HepG2 (cell line): ENCODE measurements around the gene CIBAR2. TPM values are rescaled to one million over a fixed set of nuclear protein-coding genes. Genes with fewer than 3 reads are reported as not detected.

Experiments
- ATAC-seq: fragments of 200-7000 bp; cut with Tn5 transposase; 3 replicates; pipeline ENCODE4 v1.9.1; 2020; ENCODE audit warnings: mild to moderate bottlenecking, moderate library complexity
- BruUV-seq: library from RNA; stranded (reverse); fragments of 400-500 nt; replicated peaks from 2 replicates; lab custom pipeline; 2021; lab: Mats Ljungman, UMichigan
- CTCF ChIA-PET: fragments of 300-600 bp; formaldehyde crosslinking; extraction: SDS; loops from one replicate; lab custom pipeline; 2021; ENCODE audit warnings: low total read pairs, inconsistent platforms, low intra/inter-chr PET ratio; lab: Yijun Ruan, JAX
- POLR2A ChIA-PET: fragments of 350-600 bp; sonication (Branson Sonifier 250); formaldehyde crosslinking; loops from one replicate; lab custom pipeline; 2020; ENCODE audit warnings: antibody characterized with exemption, inconsistent platforms; lab: Yijun Ruan, JAX
- DNase-seq: peaks from one replicate; pipeline ENCODE4 v3.0.0-alpha.2; 2015; ENCODE audit warnings: low spot score
- FAIRE-seq: peaks from 3 replicates; lab custom pipeline; 2011; peaks lifted over from hg19 to GRCh38; lab: Jason Lieb, UNC
- H2AFZ ChIP-seq: one replicate; pipeline ENCODE4 v1.6.1; 2011; ENCODE audit warnings: low read length, inconsistent platforms
- H3K27ac ChIP-seq: fragments of 300-600 bp; 3 replicates; pipeline ENCODE4 v1.8.0; 2011; ENCODE audit warnings: mixed run types, mild to moderate bottlenecking, mixed read lengths, low read length, inconsistent platforms; ENCODE audit not compliant: insufficient read depth; ENCODE audit errors: extremely low read length
- H3K27me3 ChIP-seq, 2 experiments: fragments of 200-600 bp in 1 of 2; 2 replicates in 1 of 2; 3 replicates in 1 of 2; pipeline versions ENCODE4 v1.6.0 to v1.8.0; 2011; ENCODE audit warnings: low read length in 2 of 2, mild to moderate bottlenecking in 2 of 2, moderate library complexity in 2 of 2, inconsistent platforms in 1 of 2; ENCODE audit not compliant: insufficient read depth in 2 of 2, control insufficient read depth in 1 of 2
- H3K36me3 ChIP-seq, 2 experiments: fragments of 200-600 bp in 1 of 2; replicated peaks in 1 of 2; 2 replicates in 1 of 2; 3 replicates in 1 of 2; pipeline versions ENCODE4 v1.5.1 to v1.8.0; 2011; ENCODE audit warnings: low read length in 2 of 2, inconsistent platforms in 1 of 2; ENCODE audit not compliant: insufficient read depth in 2 of 2, control insufficient read depth in 1 of 2
- H3K4me1 ChIP-seq: 2 replicates; pipeline ENCODE4 v1.5.1; 2012; ENCODE audit warnings: low read length, inconsistent platforms; ENCODE audit not compliant: insufficient read depth
- H3K4me2 ChIP-seq: 2 replicates; pipeline ENCODE4 v1.6.0; 2011; ENCODE audit warnings: low read depth, low read length, inconsistent platforms
- H3K4me3 ChIP-seq, 3 experiments: fragments of 200-600 bp in 1 of 3; sonication (generic), shearing (Covaris generic) in 1 of 3; replicated peaks in 1 of 3; 2 replicates each; pipeline ENCODE4 v1.5.1; 2011 to 2016; ENCODE audit warnings: low read length in 3 of 3, inconsistent platforms in 2 of 3, low read depth in 2 of 3, mild to moderate bottlenecking in 2 of 3, control low read depth in 1 of 3, mixed read lengths in 1 of 3; ENCODE audit not compliant: insufficient read depth in 1 of 3
- H3K79me2 ChIP-seq: one replicate; pipeline ENCODE4 v1.6.1; 2011; ENCODE audit warnings: low read length, inconsistent platforms; ENCODE audit not compliant: insufficient read depth
- H3K9ac ChIP-seq: 2 replicates; pipeline ENCODE4 v1.6.0; 2011; ENCODE audit warnings: mild to moderate bottlenecking, low read depth, low read length, inconsistent platforms; ENCODE audit not compliant: insufficient read depth
- H3K9me3 ChIP-seq: 2 replicates; pipeline ENCODE4 v1.5.1; 2012; ENCODE audit warnings: mild to moderate bottlenecking, low read length
- H4K20me1 ChIP-seq: 2 replicates; pipeline ENCODE4 v1.6.0; 2011; ENCODE audit warnings: inconsistent platforms, mild to moderate bottlenecking, low read length, moderate library complexity; ENCODE audit not compliant: insufficient read depth
- ADNP ChIP-seq: sonication (generic); formaldehyde crosslinking; IDR thresholded peaks from 2 replicates; pipeline ENCODE4 v1.4.0; 2020; ENCODE audit warnings: missing genetic modification reagents
- NFATC3 ChIP-seq: sonication (generic); formaldehyde crosslinking; IDR thresholded peaks from 2 replicates; pipeline ENCODE4 v1.5.1; 2020; ENCODE audit warnings: mild to moderate bottlenecking, missing genetic modification reagents
- NFE2 ChIP-seq: sonication (generic); formaldehyde crosslinking; IDR thresholded peaks from 2 replicates; pipeline ENCODE4 v1.4.0; 2020; ENCODE audit warnings: missing genetic modification reagents
- NONO ChIP-seq, 2 experiments: fragments of 450-650 bp in 1 of 2; sonication (generic) in 1 of 2; formaldehyde crosslinking in 1 of 2; IDR thresholded peaks in 1 of 2; conservative IDR thresholded peaks in 1 of 2; 2 replicates each; pipeline versions ENCODE4 v1.6.1 to v1.8.0; 2017 to 2022; ENCODE audit warnings: mild to moderate bottlenecking in 1 of 2, missing genetic modification reagents in 1 of 2, moderate library complexity in 1 of 2
- NR1H2 ChIP-seq: sonication (generic); formaldehyde crosslinking; IDR thresholded peaks from 2 replicates; pipeline ENCODE4 v1.8.1; 2022; ENCODE audit warnings: low read depth, missing genetic modification reagents, borderline replicate concordance
- RBAK ChIP-seq: sonication (generic); formaldehyde crosslinking; IDR thresholded peaks from 2 replicates; pipeline ENCODE4 v1.5.1; 2020; ENCODE audit warnings: mild to moderate bottlenecking, missing genetic modification reagents
- TGIF2 ChIP-seq: IDR thresholded peaks from 2 replicates; pipeline ENCODE4 v1.6.1; 2016; ENCODE audit warnings: control low read depth, missing compliant biosample characterization
- ZFP90 ChIP-seq: sonication (generic); formaldehyde crosslinking; IDR thresholded peaks from 2 replicates; pipeline ENCODE4 v1.8.0; 2022; ENCODE audit warnings: missing genetic modification reagents, mild to moderate bottlenecking, inconsistent platforms, borderline replicate concordance
- ZMYM4 ChIP-seq: sonication (generic); formaldehyde crosslinking; IDR thresholded peaks from 2 replicates; pipeline ENCODE4 v1.8.1; 2023; ENCODE audit warnings: mild to moderate bottlenecking, missing genetic modification reagents
- ZNF333 ChIP-seq: sonication (generic); formaldehyde crosslinking; IDR thresholded peaks from 2 replicates; pipeline ENCODE4 v1.4.0; 2020; ENCODE audit warnings: mild to moderate bottlenecking, missing genetic modification reagents, borderline replicate concordance
- ZNF629 ChIP-seq: sonication (generic); formaldehyde crosslinking; conservative IDR thresholded peaks from 2 replicates; pipeline ENCODE4 v1.5.0; 2020; ENCODE audit warnings: missing genetic modification reagents
- WGBS: methylation state at CpG from one replicate; pipeline ENCODE4 v1.1.6; 2017; ENCODE audit warnings: low lambda C conversion rate; 5-methylcytosine and 5-hydroxymethylcytosine counted together
- in situ Hi-C: cut with HindIII; loops from 2 replicates; pipeline ENCODE4 v1.10.0; 2017; ENCODE audit warnings: low pct_unique_long_range_greater_than_20kb; ENCODE audit not compliant: extremely low pct_ligation_motif_present
- intact Hi-C: fragments of 100-400 bp; cut with micrococcal nuclease; formaldehyde crosslinking; loops from one replicate; pipeline ENCODE4 v1.10.0; 2022; ENCODE audit not compliant: unreplicated experiment
- polyA plus RNA-seq, 8 experiments: library from polyadenylated mRNA; depleted of rRNA in 3 of 8; stranded (reverse) in 7 of 8; unstranded in 1 of 8; fragments of >200 nt; fragmentation: Illumina TruSeq in 4 of 8; extraction: Trizol in 4 of 8; gene quantifications; 2 replicates each; pipeline versions ENCODE4 v1.2.1 to v1.2.3, GENCODE V29; 2011 to 2016; ENCODE audit warnings: low read depth in 4 of 8, missing spikeins in 1 of 8, mixed read lengths in 1 of 8; ENCODE audit not compliant: insufficient read depth in 1 of 8
- total RNA-seq, 5 experiments: library from RNA; depleted of rRNA; stranded (reverse); fragments of >200 nt; fragmentation: Illumina TruSeq; extraction: Trizol; gene quantifications; 2 replicates each; pipeline ENCODE4 v1.2.3, GENCODE V29; 2016; ENCODE audit warnings: low read depth in 1 of 5
- TF ChIP-seq, protein P1 (sequence below): sonication (generic); formaldehyde crosslinking; IDR thresholded peaks from 2 replicates; pipeline ENCODE4 v1.8.1; 2023; ENCODE audit warnings: mild to moderate bottlenecking, moderate library complexity, missing genetic modification reagents
- TF ChIP-seq, protein P2 (sequence below): sonication (generic); formaldehyde crosslinking; IDR thresholded peaks from 2 replicates; pipeline ENCODE4 v1.5.1; 2020; ENCODE audit warnings: missing genetic modification reagents, mild to moderate bottlenecking, borderline replicate concordance

The CIBAR2 gene
- total and polyA plus RNA-seq, 2 of the 13 experiments (the other 11 are each of a cell fraction or from before 2014, with no cell fraction given) = not detected

- TF ChIP-seq, protein P1, sequence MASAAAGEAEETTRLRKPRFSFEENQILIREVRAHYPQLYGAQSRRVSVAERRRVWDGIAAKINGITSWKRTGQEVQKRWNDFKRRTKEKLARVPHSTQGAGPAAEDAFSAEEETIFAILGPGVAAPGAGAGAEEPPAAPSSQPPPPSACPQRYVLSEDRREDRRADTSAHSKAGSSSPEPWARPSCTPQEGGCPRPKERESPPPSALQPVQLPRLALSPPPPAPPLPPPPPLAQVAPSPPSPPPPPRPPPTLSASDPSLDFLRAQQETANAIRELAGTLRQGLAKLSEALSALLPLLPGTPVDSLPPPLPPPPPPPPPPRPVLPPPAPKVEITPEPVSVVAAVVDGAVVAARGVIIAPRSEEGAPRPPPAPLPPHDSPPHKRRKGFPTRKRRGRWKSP = no peak
- no peak for TF ChIP-seq RBAK (CRISPR knock-in tag)
- no peak for TF ChIP-seq NR1H2 (CRISPR knock-in tag)
- TF ChIP-seq ZNF333 (CRISPR knock-in tag) = no peak
- no peak for TF ChIP-seq ZNF629
- no peak for TF ChIP-seq ZFP90 (CRISPR knock-in tag)
- no peak for TF ChIP-seq ADNP (CRISPR knock-in tag)
- no peak for TF ChIP-seq ZMYM4
Measured at GRCh38 chr16:85125570-85126393, 13.5 kb upstream of the CIBAR2 start (continued).

GRCh38 chr16:85124636-85125346 is 12.5 kb upstream of the CIBAR2 start:
- Histone ChIP-seq H3K4me2 (no peak overlapping the region), H3K27me3 (peaks cover 13 to 46% of the 10 kb centered on the region in 2 experiments; a peak in 4 of 5 replicates), H3K36me3 (no peaks in the 10 kb centered on the region), H3K27ac (no peak overlapping the region), H3K79me2 (no peaks in the 10 kb centered on the region), H3K4me1 (peaks cover 33% of the 10 kb centered on the region), H3K9me3 (no peaks in the 10 kb centered on the region), H2AFZ (no peak overlapping the region), H3K4me3 (no peak overlapping the region), H3K9ac (no peak overlapping the region), H4K20me1 (no peaks in the 10 kb centered on the region)
- WGBS = 62% methylated on average over 11 of the region's 11 CpGs
- BruUV-seq = no TSS peak
- no peak for ATAC-seq
- in situ Hi-C loops (loop anchor here (10.0 kb wide), 1 partner anchor 100 kb away; no protein-coding TSS in a partner anchor), intact Hi-C loops (no loop called here)
- DNase-seq = no peak
- FAIRE-seq = no peak
- ChIA-PET POLR2A (interaction anchor here (1.0 to 2.9 kb wide), 4 partner anchors 12 to 35 kb away, joined by 3 to 20 read pairs (median 4); no protein-coding TSS in a partner anchor), CTCF (no interaction called here)
- TF ChIP-seq, protein P2, sequence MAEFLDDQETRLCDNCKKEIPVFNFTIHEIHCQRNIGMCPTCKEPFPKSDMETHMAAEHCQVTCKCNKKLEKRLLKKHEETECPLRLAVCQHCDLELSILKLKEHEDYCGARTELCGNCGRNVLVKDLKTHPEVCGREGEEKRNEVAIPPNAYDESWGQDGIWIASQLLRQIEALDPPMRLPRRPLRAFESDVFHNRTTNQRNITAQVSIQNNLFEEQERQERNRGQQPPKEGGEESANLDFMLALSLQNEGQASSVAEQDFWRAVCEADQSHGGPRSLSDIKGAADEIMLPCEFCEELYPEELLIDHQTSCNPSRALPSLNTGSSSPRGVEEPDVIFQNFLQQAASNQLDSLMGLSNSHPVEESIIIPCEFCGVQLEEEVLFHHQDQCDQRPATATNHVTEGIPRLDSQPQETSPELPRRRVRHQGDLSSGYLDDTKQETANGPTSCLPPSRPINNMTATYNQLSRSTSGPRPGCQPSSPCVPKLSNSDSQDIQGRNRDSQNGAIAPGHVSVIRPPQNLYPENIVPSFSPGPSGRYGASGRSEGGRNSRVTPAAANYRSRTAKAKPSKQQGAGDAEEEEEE (CRISPR knock-in tag) = no peak
- TF ChIP-seq NFATC3 (no peak), NFE2 (CRISPR knock-in tag) (peak; percentile 59; the same call in 1 of the 2 replicates), NONO (IDR thresholded peaks at IDR 0.05) (no peak), NONO (CRISPR knock-in tag; conservative IDR thresholded peaks at IDR 0.05) (no peak), TGIF2 (CRISPR knock-in tag) (no peak)
